Hindlimb muscle (tissue), 1 donor: ENCODE data around the gene GRIK1. TPM values are rescaled to one million over a fixed set of nuclear protein-coding genes. Genes with fewer than 3 reads are reported as not detected.

ENCODE experiments used
- DNase-seq: peaks from one replicate; pipeline ENCODE4 v3.0.0-alpha.2; 2013
- polyA plus RNA-seq: library from polyadenylated mRNA; unstranded; fragments of 120-200 nt; gene quantifications from one replicate; pipeline ENCODE4 v1.2.1, GENCODE V29; 2013; ENCODE audit not compliant: insufficient read length

GRIK1 gene
- polyA plus RNA-seq, 1 donor, result 0.49 TPM

- DNase-seq, result no peak
Measured at GRCh38 chr21:29520171-29520570, 419.6 kb downstream of the GRIK1 start.

GRCh38 chr21:29514652-29515247 lies 425.0 kb downstream of the GRIK1 start:
- no peak for DNase-seq

GRCh38 chr21:29513535-29513934 lies 426.3 kb downstream of the GRIK1 start:
- no peak for DNase-seq

DNA sequence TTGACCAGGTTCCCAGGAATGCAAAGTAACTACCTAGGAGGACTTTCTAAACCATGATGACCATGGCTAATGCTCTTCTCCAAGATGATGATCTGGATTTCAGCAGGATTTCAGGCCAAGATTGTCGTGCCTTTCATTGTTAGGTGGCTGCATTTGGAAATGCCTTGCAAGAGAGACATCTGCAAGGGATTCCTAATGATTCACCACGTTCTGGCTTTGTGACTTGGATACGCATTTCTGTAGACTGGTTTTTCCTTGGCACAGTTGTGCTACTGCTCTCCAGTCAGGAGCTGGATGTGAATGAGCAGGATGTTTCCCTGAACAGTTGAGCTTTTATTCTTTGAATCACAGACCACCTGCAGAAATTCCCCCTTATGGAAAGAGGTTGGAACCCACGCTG lies 428.7 kb downstream of the GRIK1 start:
- no peak for DNase-seq

- DNase-seq, result no peak
Measured at GRCh38 chr21:29509121-29509520, 430.7 kb downstream of the GRIK1 start.

GRCh38 chr21:29508301-29508700 lies 431.5 kb downstream of the GRIK1 start:
- no peak for DNase-seq

DNA sequence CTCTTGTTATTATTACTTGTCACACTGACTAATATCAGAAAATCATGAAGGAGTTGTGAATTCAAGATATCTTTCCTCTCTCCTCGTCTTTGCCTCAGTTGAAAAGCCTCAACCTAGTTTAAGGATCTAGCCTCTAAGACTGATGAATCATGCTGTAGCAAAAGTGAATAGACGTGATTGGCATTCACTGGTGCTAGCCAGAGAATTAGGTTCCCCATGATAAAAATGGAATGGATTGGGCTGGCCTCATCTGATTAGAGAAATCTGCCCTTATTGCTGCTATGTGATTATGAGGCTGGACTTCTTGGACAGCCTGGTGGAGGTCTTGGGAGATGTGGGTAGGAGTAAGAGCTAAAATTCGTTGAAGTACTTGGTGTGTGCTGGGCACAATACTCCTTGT lies 432.8 kb downstream of the GRIK1 start:
- no peak for DNase-seq

DNA sequence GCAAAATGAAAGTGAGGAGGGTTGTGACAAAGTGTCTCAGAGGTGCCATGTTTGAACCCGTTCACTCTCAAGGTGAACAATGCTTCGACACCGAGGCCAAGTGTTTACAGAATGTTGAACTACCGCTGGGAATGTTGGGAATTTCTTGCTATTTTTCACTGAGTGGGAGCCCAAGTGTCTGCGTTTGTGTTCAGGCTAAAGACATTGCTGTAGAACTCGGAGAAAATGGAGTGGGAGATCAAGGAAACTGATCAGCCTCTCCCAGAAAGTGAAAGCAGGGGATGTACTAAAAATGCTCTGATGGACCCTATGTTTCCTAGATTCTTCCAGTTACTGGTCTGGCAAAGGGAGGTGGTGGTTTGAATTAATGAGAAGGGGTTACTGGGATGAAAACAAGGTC lies 433.6 kb downstream of the GRIK1 start:
- no peak for DNase-seq

- no peak for DNase-seq
Measured at GRCh38 chr21:29504751-29505321, 435.0 kb downstream of the GRIK1 start.

GRCh38 chr21:29501451-29501850 lies 438.3 kb downstream of the GRIK1 start:
- DNase-seq, result no peak

DNA sequence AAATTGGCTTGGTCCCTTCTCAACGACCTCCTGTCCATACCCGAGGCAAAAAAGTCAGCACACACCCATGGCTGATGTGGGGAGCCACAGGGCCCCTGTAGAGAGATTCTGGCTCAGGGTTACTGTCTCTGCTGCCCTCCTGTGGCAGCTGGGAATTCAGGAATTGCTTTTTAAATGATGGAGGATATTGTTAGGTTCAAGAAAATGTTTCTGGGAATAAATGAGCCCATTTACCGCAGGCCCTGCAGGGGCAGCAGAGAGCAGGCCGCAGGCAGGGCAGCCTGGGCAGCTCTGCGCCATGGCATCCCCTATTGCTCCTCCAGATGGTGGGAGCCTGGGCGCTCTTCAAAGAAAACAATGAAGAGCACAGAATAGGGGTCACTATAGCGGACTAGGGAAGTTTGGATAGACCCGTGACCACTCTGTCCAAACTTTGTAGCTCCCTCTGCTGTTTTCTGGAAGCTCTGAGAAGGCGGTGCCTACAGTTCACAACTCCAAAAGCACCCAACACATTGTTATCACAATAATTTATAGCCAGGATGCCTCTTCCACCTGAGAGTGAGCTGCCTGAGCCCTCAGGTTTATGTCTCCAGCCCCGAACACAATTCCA lies 440.0 kb downstream of the GRIK1 start:
- no peak for DNase-seq

DNA sequence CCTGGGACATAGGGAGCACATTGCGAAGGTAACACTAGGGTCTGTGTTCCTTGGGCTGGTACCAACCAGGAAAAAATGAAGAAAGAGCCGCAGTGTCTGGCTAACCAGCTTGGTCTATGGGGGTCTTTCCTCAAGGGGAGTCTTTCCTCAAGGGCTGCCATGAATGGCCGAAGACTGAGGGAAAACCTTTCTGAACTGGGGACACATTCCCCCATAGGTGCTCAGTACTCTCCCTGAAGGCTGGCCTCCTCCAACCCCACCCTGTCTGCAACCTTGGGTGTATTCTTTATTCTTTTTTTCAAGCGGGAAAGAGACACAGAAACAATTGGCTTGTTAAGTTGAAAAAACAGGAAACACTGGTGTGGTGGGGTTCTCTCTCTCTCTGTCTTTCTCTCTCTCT lies 440.6 kb downstream of the GRIK1 start:
- DNase-seq, result no peak

DNA sequence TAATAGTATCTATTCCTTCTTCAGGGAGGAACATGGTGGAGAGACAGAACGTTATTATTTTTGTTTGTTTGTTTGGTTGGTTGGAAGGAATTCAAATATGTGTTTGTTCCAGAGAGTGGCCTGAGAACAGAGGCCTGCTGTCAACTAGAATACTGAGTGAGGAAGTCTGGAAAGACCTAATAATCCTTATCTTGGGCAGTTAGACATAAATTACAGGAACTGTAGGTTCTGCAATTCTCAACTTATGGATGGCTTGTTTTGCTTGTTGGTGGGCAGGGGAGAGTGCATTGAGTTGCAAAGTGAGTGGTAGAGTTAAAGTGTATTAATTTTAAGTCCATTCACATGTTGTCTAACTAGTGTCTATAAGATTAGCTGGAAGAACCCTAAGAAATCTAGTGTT lies 443.5 kb downstream of the GRIK1 start:
- DNase-seq, result no peak

DNA sequence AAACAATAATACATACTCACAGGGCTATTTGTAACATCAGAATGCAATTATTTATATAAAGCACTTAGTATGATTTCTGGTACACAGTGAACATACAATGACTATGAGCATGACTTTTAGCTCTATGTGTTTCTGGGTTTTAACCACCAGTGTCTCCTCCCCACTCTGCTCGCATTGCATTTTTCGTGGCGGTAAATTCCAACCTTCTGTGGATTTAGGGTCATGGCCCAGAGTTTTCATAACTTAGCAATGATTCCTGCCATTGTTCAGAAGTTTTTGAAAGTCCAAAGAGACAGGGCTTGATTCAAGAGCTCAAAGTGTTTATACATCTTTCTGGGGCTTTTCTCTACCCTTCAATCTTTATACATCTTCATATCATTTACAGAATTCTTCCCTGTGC lies 449.8 kb downstream of the GRIK1 start:
- no peak for DNase-seq

DNA sequence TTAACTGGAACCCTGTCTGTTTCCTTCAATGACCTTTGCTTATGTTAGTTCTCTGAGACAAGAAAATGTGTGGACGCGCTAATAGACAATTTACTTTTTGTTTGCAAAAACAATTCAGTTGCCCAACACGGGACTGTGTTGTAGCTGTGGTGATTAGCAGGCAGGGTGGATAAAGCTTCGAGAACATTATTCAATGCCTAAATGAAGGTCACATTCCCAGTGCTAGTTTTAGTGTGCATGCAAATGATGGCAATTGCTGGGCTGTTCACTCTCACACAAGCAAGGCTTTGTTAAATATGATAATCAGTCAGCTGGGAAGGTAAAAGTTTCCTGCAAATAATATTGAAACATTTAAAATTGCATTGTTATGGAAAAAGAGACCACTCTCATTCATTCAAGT lies 452.6 kb downstream of the GRIK1 start:
- no peak for DNase-seq

Other genes starting within 250 kb of the GRIK1 start
- gene CLDN17, start 226.8 kb upstream of the GRIK1 start, polyA plus RNA-seq, result not detected